Measurements from ENCODE around the gene MLX. TPM values are rescaled to one million over a fixed set of nuclear protein-coding genes. Genes with fewer than 3 reads are reported as not detected.
"Not testable (repeated sequence)": the region's sequence is repeated elsewhere in the genome, so short reads cannot be mapped to it uniquely, and the experiment has no call there.

MLX gene
- total RNA-seq, 2 donors from 2014 or later = 31.5 to 41.2 TPM

- H3K9me3 ChIP-seq = no peaks in the 10 kb centered on the region
- no peaks in the 10 kb centered on the region for H3K27me3 ChIP-seq (replicated peaks; ENCODE audit: insufficient read depth)
- TF ChIP-seq, protein P1, sequence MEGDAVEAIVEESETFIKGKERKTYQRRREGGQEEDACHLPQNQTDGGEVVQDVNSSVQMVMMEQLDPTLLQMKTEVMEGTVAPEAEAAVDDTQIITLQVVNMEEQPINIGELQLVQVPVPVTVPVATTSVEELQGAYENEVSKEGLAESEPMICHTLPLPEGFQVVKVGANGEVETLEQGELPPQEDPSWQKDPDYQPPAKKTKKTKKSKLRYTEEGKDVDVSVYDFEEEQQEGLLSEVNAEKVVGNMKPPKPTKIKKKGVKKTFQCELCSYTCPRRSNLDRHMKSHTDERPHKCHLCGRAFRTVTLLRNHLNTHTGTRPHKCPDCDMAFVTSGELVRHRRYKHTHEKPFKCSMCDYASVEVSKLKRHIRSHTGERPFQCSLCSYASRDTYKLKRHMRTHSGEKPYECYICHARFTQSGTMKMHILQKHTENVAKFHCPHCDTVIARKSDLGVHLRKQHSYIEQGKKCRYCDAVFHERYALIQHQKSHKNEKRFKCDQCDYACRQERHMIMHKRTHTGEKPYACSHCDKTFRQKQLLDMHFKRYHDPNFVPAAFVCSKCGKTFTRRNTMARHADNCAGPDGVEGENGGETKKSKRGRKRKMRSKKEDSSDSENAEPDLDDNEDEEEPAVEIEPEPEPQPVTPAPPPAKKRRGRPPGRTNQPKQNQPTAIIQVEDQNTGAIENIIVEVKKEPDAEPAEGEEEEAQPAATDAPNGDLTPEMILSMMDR (IDR thresholded peaks at IDR 0.05) = no peak
- DNase-seq (ENCODE audit: low spot score) = peak; percentile 52
- peaks cover 11 to 24% of the 10 kb centered on the region in 2 donors for H3K4me1 ChIP-seq (ENCODE audit: control insufficient read depth in 1 of 2, low read depth in 2 of 2)
- peak overlapping the region; percentile 82 to 92 for H3K27ac ChIP-seq
- peak; percentile 70 for ATAC-seq (ENCODE audit: insufficient number of reproducible peaks, low FRiP score, low read depth)
- peaks cover 18% of the 10 kb centered on the region for H3K36me3 ChIP-seq
- peak overlapping the region; percentile 83 for H3K4me3 ChIP-seq
Measured at GRCh38 chr17:42536372-42537155, 30.3 kb upstream of the MLX start.

GRCh38 chr17:42537156-42537805 is 29.6 kb upstream of the MLX start:
- H3K9me3 ChIP-seq = no peaks in the 10 kb centered on the region
- H3K27ac ChIP-seq = peak overlapping the region; percentile 82 to 92
- no peaks in the 10 kb centered on the region for H3K27me3 ChIP-seq (replicated peaks; ENCODE audit: insufficient read depth)
- H3K4me3 ChIP-seq = peak overlapping the region; percentile 83
- DNase-seq (ENCODE audit: low spot score) = no peak
- TF ChIP-seq, protein P1 (IDR thresholded peaks at IDR 0.05) = no peak
- peaks cover 21% of the 10 kb centered on the region for H3K36me3 ChIP-seq
- no peak for ATAC-seq (ENCODE audit: insufficient number of reproducible peaks, low FRiP score, low read depth)
- peaks cover 11 to 21% of the 10 kb centered on the region in 2 donors for H3K4me1 ChIP-seq (ENCODE audit: control insufficient read depth in 1 of 2, low read depth in 2 of 2)

- no peak for ATAC-seq (ENCODE audit: insufficient number of reproducible peaks, low FRiP score, low read depth)
- Histone ChIP-seq H3K9me3 (no peaks in the 10 kb centered on the region), H3K36me3 (peaks cover 28% of the 10 kb centered on the region)
Measured at GRCh38 chr17:42537826-42538451, 29.0 kb upstream of the MLX start.

DNA sequence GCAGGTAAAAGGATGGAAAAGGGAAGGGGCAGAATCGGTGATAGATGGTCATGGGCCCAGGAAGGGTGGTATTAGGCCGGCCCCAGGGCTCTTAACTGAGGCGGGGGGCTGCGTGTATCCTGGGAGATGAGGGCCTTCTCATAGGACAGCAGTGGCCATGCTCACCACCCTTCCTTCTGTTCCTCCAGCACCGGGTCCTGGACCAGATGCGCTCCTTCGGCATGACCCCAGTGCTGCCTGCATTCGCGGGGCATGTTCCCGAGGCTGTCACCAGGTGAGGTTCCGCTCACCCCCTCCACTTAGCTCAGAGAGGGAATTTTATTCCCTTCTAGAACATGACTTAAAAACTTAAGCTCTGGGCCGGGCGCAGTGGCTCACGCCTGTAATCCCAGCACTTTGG is 28.4 kb upstream of the MLX start:
- DNase-seq (ENCODE audit: low spot score) (no peak), ATAC-seq (ENCODE audit: insufficient number of reproducible peaks, low FRiP score, low read depth) (no peak)
- no peak overlapping the region for H3K27ac ChIP-seq
- no peaks in the 10 kb centered on the region for H3K9me3 ChIP-seq
- H3K4me3 ChIP-seq = no peak overlapping the region
- no peaks in the 10 kb centered on the region for H3K27me3 ChIP-seq (replicated peaks; ENCODE audit: insufficient read depth)
- H3K36me3 ChIP-seq = peaks cover 32% of the 10 kb centered on the region
- peaks cover 11 to 21% of the 10 kb centered on the region in 2 donors for H3K4me1 ChIP-seq (ENCODE audit: control insufficient read depth in 1 of 2, low read depth in 2 of 2)
- TF ChIP-seq, protein P1 (IDR thresholded peaks at IDR 0.05) = no peak

More at GRCh38 chr17:42537826-42538451, 29.0 kb upstream of the MLX start:
- TF ChIP-seq, protein P1 (IDR thresholded peaks at IDR 0.05) = no peak
- H3K27ac ChIP-seq = no peak overlapping the region
- H3K4me1 ChIP-seq (ENCODE audit: control insufficient read depth in 1 of 2, low read depth in 2 of 2) = peaks cover 11 to 21% of the 10 kb centered on the region in 2 donors
- no peak for DNase-seq (ENCODE audit: low spot score)
- H3K27me3 ChIP-seq (replicated peaks; ENCODE audit: insufficient read depth) = no peaks in the 10 kb centered on the region
- no peak overlapping the region for H3K4me3 ChIP-seq

DNA sequence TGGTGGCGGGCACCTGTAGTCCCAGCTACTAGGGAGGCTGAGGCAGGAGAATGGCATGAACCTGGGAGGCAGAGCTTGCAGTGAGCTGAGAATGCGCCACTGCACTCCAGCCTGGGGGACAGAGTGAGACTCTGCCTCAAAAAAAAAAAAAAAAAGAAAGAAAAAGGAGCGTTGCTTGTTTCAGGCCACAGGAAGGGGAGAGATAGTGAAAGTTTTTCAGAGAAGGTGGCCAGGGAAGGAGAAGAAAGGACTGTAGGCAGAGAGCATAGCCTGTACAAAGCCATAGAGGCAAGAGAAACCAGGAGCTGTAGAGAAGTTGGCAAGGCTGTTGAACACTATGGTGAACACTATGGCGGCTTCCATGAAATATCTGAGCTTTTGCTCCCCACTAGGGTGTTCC is 26.3 kb upstream of the MLX start:
- H3K9me3 ChIP-seq; H3K4me3 ChIP-seq; H3K27me3 ChIP-seq (replicated peaks; ENCODE audit: insufficient read depth); DNase-seq (ENCODE audit: low spot score); ATAC-seq (ENCODE audit: insufficient number of reproducible peaks, low FRiP score, low read depth); H3K27ac ChIP-seq: not testable (repeated sequence)
- Histone ChIP-seq H3K4me1 (ENCODE audit: control insufficient read depth in 1 of 2, low read depth in 2 of 2) (peaks cover 6 to 16% of the 10 kb centered on the region in 2 donors), H3K36me3 (peaks cover 32% of the 10 kb centered on the region)

Measured in thoracic aorta (tissue), 2 donors.